Neural progenitor cell (in vitro differentiated cells): ENCODE data around the gene NPEPL1. TPM values are rescaled to one million over a fixed set of nuclear protein-coding genes. Genes with fewer than 3 reads are reported as not detected.

Experiments used
- DNase-seq: peaks from one replicate; pipeline ENCODE4 v3.0.0-alpha.2; 2016; ENCODE audit warnings: low spot score
- H2AFZ ChIP-seq: fragments of 200-600 bp; sonication (generic); replicated peaks from 2 replicates; pipeline ENCODE4 v1.6.1; 2016; ENCODE audit warnings: antibody characterized with exemption
- H3F3A ChIP-seq: fragments of 200-600 bp; sonication (generic); 2 replicates; pipeline ENCODE4 v1.6.1; 2016; ENCODE audit warnings: antibody characterized with exemption, low read depth
- H3K27ac ChIP-seq: fragments of 200-600 bp; sonication (generic); 2 replicates; pipeline ENCODE4 v1.5.1; 2016; ENCODE audit warnings: mild to moderate bottlenecking
- H3K27me3 ChIP-seq: fragments of 200-600 bp; sonication (generic); 2 replicates; pipeline ENCODE4 v1.6.1; 2016; ENCODE audit warnings: mild to moderate bottlenecking, moderate library complexity
- H3K36me3 ChIP-seq: fragments of 200-600 bp; sonication (generic); 2 replicates; pipeline ENCODE4 v1.5.1; 2016
- H3K4me1 ChIP-seq: fragments of 200-600 bp; sonication (generic); 2 replicates; pipeline ENCODE4 v1.6.1; 2016; ENCODE audit warnings: mixed run types
- H3K4me2 ChIP-seq: fragments of 200-600 bp; sonication (generic); 2 replicates; pipeline ENCODE4 v1.6.1; 2016
- H3K4me3 ChIP-seq: fragments of 200-600 bp; sonication (generic); 2 replicates; pipeline ENCODE4 v1.5.1; 2016
- H3K79me2 ChIP-seq: fragments of 200-600 bp; sonication (generic); 2 replicates; pipeline ENCODE4 v1.6.1; 2016; ENCODE audit warnings: low read depth
- H3K9ac ChIP-seq: fragments of 200-600 bp; sonication (generic); 2 replicates; pipeline ENCODE4 v1.6.1; 2016
- H3K9me3 ChIP-seq: fragments of 200-600 bp; sonication (generic); 2 replicates; pipeline ENCODE4 v1.5.1; 2016; ENCODE audit warnings: low read depth
- H4K20me1 ChIP-seq: fragments of 200-600 bp; sonication (generic); 2 replicates; pipeline ENCODE4 v1.6.1; 2016; ENCODE audit warnings: low read depth
- H3K27ac Mint-ChIP-seq: 3 replicates; pipeline ENCODE4 v1.8.0; 2021; ENCODE audit warnings: mixed read lengths
- H3K27me3 Mint-ChIP-seq: 2 replicates; pipeline ENCODE4 v1.8.0; 2022; ENCODE audit warnings: low read depth, mild to moderate bottlenecking, inconsistent platforms, moderate library complexity, mixed read lengths; ENCODE audit not compliant: insufficient read depth
- H3K36me3 Mint-ChIP-seq: 3 replicates; pipeline ENCODE4 v1.8.0; 2021; ENCODE audit warnings: mixed read lengths
- H3K4me1 Mint-ChIP-seq: 3 replicates; pipeline ENCODE4 v1.8.0; 2021; ENCODE audit warnings: mixed read lengths
- H3K4me3 Mint-ChIP-seq: 3 replicates; pipeline ENCODE4 v1.8.0; 2021; ENCODE audit warnings: mild to moderate bottlenecking, moderate library complexity, mixed read lengths
- H3K9me3 Mint-ChIP-seq: 3 replicates; pipeline ENCODE4 v1.8.0; 2020; ENCODE audit warnings: mixed read lengths
- EZH2 ChIP-seq: fragments of 200-600 bp; sonication (generic); IDR thresholded peaks from 2 replicates; pipeline ENCODE4 v1.6.1; 2017; ENCODE audit warnings: antibody characterized with exemption, mild to moderate bottlenecking, moderate library complexity
- EZH2phosphoT487 ChIP-seq: fragments of 200-600 bp; sonication (generic); IDR thresholded peaks from 2 replicates; pipeline ENCODE4 v1.6.1; 2017; ENCODE audit warnings: antibody characterized with exemption
- total RNA-seq: library from RNA; depleted of rRNA; stranded (reverse); fragments of >200 nt; gene quantifications from 2 replicates; pipeline ENCODE4 v1.2.3, GENCODE V29; 2015; ENCODE audit warnings: low replicate concordance
- TF ChIP-seq, protein P1 (sequence below): fragments of 200-600 bp; sonication (generic); IDR thresholded peaks from 2 replicates; pipeline ENCODE4 v1.5.1; 2017; ENCODE audit warnings: antibody characterized with exemption, mild to moderate bottlenecking

Gene NPEPL1
- total RNA-seq, 1 donor from 2014 or later: 10.9 TPM

DNA sequence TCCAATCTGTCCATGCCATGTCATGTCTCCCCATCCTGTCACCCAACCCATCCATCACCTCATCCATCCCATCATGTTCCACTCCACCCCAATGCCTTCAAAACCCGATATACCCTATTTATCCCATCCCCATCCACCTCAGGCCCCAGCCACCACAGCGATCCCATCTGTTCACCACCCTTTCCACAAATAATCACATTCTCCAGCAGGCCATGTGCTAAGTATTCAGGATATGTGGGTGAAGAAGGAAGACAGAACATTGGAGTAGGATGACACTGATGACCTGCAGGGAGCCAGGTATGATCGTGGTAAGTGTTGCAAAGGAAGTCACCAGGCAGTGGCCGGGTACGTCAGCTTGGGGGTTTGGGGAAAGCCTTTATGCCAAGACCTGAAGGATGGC is 48.8 kb downstream of the NPEPL1 start:
- no peak for DNase-seq
- peaks cover 3% of the 10 kb centered on the region for H3K27me3 ChIP-seq
- no peaks in the 10 kb centered on the region for H3K9me3 Mint-ChIP-seq
- no peaks in the 10 kb centered on the region for H3K9me3 ChIP-seq
- H2AFZ ChIP-seq: no peak overlapping the region
- no peak overlapping the region for H3K9ac ChIP-seq
- peaks cover 14% of the 10 kb centered on the region for H3K27me3 Mint-ChIP-seq
- no peaks in the 10 kb centered on the region for H3K36me3 ChIP-seq
- H4K20me1 ChIP-seq: no peaks in the 10 kb centered on the region
- no peak overlapping the region for H3K27ac Mint-ChIP-seq
- no peaks in the 10 kb centered on the region for H3K4me1 ChIP-seq
- no peaks in the 10 kb centered on the region for H3K79me2 ChIP-seq
- no peaks in the 10 kb centered on the region for H3F3A ChIP-seq
- H3K36me3 Mint-ChIP-seq: no peaks in the 10 kb centered on the region
- TF ChIP-seq EZH2phosphoT487 (no peak), EZH2 (no peak)
- TF ChIP-seq, protein P1, sequence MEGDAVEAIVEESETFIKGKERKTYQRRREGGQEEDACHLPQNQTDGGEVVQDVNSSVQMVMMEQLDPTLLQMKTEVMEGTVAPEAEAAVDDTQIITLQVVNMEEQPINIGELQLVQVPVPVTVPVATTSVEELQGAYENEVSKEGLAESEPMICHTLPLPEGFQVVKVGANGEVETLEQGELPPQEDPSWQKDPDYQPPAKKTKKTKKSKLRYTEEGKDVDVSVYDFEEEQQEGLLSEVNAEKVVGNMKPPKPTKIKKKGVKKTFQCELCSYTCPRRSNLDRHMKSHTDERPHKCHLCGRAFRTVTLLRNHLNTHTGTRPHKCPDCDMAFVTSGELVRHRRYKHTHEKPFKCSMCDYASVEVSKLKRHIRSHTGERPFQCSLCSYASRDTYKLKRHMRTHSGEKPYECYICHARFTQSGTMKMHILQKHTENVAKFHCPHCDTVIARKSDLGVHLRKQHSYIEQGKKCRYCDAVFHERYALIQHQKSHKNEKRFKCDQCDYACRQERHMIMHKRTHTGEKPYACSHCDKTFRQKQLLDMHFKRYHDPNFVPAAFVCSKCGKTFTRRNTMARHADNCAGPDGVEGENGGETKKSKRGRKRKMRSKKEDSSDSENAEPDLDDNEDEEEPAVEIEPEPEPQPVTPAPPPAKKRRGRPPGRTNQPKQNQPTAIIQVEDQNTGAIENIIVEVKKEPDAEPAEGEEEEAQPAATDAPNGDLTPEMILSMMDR: no peak
- H3K27ac ChIP-seq: no peak overlapping the region
- no peak overlapping the region for H3K4me2 ChIP-seq
- no peak overlapping the region for H3K4me3 ChIP-seq
- no peak overlapping the region for H3K4me3 Mint-ChIP-seq
- H3K4me1 Mint-ChIP-seq: peaks cover 2% of the 10 kb centered on the region

- H3K9me3 Mint-ChIP-seq: no peaks in the 10 kb centered on the region
- H3F3A ChIP-seq: no peaks in the 10 kb centered on the region
- peaks cover 9% of the 10 kb centered on the region for H3K4me1 Mint-ChIP-seq
- no peak overlapping the region for H2AFZ ChIP-seq
- H3K27ac ChIP-seq: no peak overlapping the region
- no peak for TF ChIP-seq EZH2
- TF ChIP-seq, protein P1: no peak
- no peaks in the 10 kb centered on the region for H3K36me3 ChIP-seq
- no peak overlapping the region for H3K27ac Mint-ChIP-seq
- H3K4me2 ChIP-seq: no peak overlapping the region
- H4K20me1 ChIP-seq: no peaks in the 10 kb centered on the region
- H3K27me3 Mint-ChIP-seq: peaks cover 14% of the 10 kb centered on the region
- no peak overlapping the region for H3K4me3 ChIP-seq
- peaks cover 8% of the 10 kb centered on the region for H3K27me3 ChIP-seq
- no peak for DNase-seq
- peak overlapping the region; percentile 27 for H3K4me3 Mint-ChIP-seq
- no peak overlapping the region for H3K9ac ChIP-seq
- no peaks in the 10 kb centered on the region for H3K79me2 ChIP-seq
- no peaks in the 10 kb centered on the region for H3K36me3 Mint-ChIP-seq
- H3K9me3 ChIP-seq: no peaks in the 10 kb centered on the region
- H3K4me1 ChIP-seq: no peaks in the 10 kb centered on the region
Measured at GRCh38 chr20:58742668-58743566, 50.3 kb downstream of the NPEPL1 start.

- Histone ChIP-seq H3K9ac (no peak overlapping the region), H3K79me2 (no peaks in the 10 kb centered on the region), H3K36me3 (no peaks in the 10 kb centered on the region), H3K9me3 (no peaks in the 10 kb centered on the region), H3K4me1 (no peaks in the 10 kb centered on the region), H3K27ac (no peak overlapping the region), H2AFZ (no peak overlapping the region), H3K27me3 (peaks cover 8% of the 10 kb centered on the region), H4K20me1 (no peaks in the 10 kb centered on the region), H3K4me3 (no peak overlapping the region), H3F3A (no peaks in the 10 kb centered on the region), H3K4me2 (no peak overlapping the region)
- Mint-ChIP-seq H3K27me3 (peaks cover 14% of the 10 kb centered on the region), H3K4me1 (peaks cover 9% of the 10 kb centered on the region), H3K4me3 (no peak overlapping the region), H3K27ac (no peak overlapping the region), H3K36me3 (no peaks in the 10 kb centered on the region), H3K9me3 (peaks cover 2% of the 10 kb centered on the region)
- TF ChIP-seq, protein P1: no peak
- DNase-seq: no peak
Measured at GRCh38 chr20:58743929-58744534, 51.4 kb downstream of the NPEPL1 start.
